AG10803 (cell line): ENCODE data around the gene ZSCAN4.
A peak's percentile ranks its signal among the peaks of the same experiment; 100 is the strongest.

ENCODE experiments used
- DNase-seq: peaks from one replicate; pipeline ENCODE4 v3.0.0; 2010; ENCODE audit warnings: low read depth
- H3K4me3 ChIP-seq: 2 replicates; pipeline ENCODE4 v1.5.1; 2011; ENCODE audit warnings: mild to moderate bottlenecking, low read length, control low read depth
- CTCF ChIP-seq: conservative IDR thresholded peaks from 2 replicates; pipeline ENCODE4 v1.5.1; 2011; ENCODE audit warnings: mild to moderate bottlenecking, low read length, control low read depth, inconsistent platforms

Gene ZSCAN4

GRCh38 chr19:57706346-57706745, 37.6 kb downstream of the ZSCAN4 start:
- DNase-seq, result no peak
- TF ChIP-seq CTCF, result no peak
- no peak overlapping the region for H3K4me3 ChIP-seq

DNA sequence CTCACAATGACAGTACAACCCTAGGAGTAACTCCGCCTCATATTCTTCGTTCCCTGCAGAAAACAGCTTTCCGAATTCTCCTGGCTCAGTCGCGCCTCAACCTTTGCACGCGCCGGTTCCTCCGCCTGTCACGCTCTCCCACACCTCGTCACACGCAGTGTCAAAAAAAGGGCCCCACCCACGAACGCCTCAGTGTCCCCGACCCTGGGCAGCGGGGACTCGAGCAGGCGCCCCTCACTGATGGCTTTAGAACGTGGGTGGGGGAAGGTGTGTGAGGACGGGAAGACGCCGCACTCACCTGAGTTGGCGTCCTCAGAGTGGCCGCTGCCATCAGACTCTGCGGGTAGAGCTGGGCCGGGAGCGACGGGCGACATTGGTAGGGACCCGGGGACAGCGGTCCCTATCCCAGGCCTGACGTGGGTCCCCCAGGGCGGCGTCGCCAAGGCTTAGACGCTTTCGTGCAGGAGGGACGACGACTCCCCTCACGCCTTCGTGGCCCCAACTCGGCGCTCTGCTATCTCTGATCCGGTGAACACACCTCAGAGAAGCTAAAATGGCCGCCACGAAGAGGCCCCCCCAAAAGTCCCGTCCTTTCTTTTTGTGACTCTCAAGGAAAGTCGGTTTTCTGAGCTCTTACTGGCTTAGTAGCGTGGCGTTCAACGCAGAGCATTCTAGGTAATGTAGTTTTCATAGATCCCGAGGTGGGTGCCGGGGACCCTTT, 40.1 kb downstream of the ZSCAN4 start, which contains the start of gene ZNF154:
Gene ZNF154, minus strand, starts transcription at position 564 of the 721 bp plus-strand sequence. Its CDS starts 233 bp downstream, at position 331.
- no peak for TF ChIP-seq CTCF
- DNase-seq, result peak; percentile 57
- H3K4me3 ChIP-seq, result peak within 1 kb of the TSS; percentile 77

DNA sequence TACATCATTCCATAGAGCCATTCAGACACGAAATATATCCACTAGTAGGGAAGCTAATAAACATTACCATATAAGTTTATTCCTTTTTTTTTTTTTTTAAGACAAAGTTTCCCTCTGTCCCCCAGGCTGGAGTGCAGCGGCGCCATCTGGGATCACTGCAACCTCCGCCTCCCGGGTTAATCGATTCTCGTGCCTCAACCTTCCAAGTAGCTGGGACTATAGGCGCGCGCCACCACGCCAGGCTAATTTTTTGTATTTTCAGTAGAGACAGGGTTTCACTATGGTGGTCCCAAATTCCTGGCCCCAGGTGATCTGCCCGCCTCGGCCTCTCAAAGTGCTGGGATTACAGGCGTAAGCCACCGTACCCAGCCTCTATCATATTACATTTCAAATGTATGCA, 40.9 kb downstream of the ZSCAN4 start:
- no peak for DNase-seq
- H3K4me3 ChIP-seq, result no peak overlapping the region
- TF ChIP-seq CTCF, result no peak

DNA sequence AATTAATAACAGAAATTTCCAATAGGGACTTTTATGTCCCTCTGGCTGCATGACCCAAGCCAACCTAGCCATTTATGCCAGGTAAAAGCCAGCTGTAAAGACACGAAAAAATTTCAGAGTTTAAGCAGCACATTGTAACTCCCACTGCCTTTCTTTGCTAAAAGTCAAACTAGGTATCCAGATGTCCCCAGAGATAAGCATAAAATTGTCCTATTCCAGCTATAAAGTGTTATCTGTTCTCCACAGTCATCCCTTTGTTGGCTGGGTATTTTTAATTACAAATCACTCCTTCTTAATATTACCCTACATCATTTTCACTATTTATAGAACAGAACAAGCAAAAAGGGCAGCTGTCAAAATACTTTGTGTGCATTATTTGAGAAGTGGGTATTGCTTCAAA, 43.5 kb downstream of the ZSCAN4 start:
- TF ChIP-seq CTCF, result no peak
- no peak overlapping the region for H3K4me3 ChIP-seq
- DNase-seq, result no peak

- no peak for TF ChIP-seq CTCF
- no peak overlapping the region for H3K4me3 ChIP-seq
Observed at GRCh38 chr19:57719424-57719823, 50.7 kb downstream of the ZSCAN4 start.

DNA sequence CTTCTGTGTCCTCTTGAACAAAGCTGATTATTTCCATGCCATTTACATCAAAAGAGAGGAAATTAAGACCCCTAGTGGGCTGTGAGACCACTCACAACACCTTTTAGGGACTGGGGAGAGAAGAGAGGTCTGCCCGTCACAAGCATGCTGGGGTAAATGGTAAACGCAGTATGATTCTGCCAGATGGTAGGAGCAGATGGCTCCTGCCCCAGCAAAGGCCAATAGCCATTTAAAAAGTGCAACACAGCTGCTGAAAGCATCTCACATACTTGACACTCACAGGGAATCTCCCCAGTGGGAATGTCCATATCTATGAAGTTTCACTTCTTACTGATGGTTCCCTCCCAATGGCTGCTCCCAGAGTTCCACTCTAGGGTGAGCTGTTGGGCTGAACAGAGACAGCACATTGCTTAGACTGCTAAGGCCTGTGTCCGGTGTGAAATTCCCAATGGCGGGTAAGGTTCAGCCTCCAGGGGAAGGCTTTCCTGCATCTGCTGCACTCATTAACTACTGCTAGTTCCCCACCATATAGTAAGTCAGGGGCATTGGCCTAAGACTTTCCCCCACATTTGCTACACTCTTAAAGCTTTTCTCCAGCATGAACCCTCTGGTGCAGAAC, 51.3 kb downstream of the ZSCAN4 start:
- no peak overlapping the region for H3K4me3 ChIP-seq
- TF ChIP-seq CTCF, result no peak
- no peak for DNase-seq

More at GRCh38 chr19:57719424-57719823, 50.7 kb downstream of the ZSCAN4 start:
- DNase-seq, result no peak

DNA sequence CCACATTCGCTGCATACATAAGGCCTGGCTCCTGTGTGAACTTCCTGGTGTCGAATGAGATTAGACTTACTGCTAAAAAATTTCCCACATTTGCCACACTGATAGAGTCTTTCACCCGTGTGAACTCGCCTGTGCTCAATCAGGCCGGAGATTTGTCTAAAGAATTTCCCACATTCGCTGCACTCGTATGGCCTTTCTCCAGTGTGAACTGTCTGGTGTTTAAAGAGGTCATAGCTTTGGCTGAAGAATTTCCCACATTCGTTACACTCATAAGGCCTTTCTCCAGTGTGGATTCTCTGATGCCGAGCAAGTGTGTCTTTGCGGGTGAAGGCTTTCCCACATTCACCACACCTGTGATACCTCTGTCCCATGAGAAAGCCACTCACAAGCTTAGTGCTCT, 52.1 kb downstream of the ZSCAN4 start:
- no peak for DNase-seq
- no peak for TF ChIP-seq CTCF
- no peak overlapping the region for H3K4me3 ChIP-seq
